ENCODE data around the gene PTPRM. TPM values are rescaled to one million over a fixed set of nuclear protein-coding genes. Genes with fewer than 3 reads are reported as not detected.

The PTPRM gene
- total RNA-seq, 1 experiment from 2014 or later = 1.6 TPM

DNA sequence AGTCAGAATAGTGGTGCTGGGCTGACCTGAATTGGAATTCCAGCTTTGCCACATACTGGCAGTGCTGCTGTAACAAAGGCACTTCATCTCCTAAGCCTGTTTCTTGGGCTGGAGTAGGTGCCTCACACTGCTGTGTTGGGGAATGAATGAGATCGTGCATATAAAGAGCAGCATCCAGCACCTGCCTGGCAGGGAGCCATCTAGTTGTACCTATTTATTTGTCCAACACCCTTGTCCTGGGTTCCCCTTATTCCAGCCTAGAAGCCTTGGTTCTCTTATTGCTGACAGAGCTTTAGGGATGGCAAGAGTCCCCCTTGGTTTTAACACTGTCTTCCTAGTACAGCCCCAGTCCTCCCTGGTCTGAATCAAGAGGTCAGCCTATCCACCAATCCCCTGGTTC, 766.8 kb downstream of the PTPRM start:
- ChIA-PET POLR2A (no interaction called here), CTCF (no interaction called here)
- intact Hi-C loops (cut with micrococcal nuclease; ENCODE audit: unreplicated experiment) (no loop called here), in situ Hi-C loops (cut with HindIII; ENCODE audit: low pct_unique_long_range_greater_than_20kb, low sequenced_read_pairs) (no loop called here)
- peaks cover 2% of the 10 kb centered on the region for H3K27me3 ChIP-seq (ENCODE audit: control insufficient read depth, insufficient read depth, low read length)
- no peak for ATAC-seq
- no peaks in the 10 kb centered on the region for H3K9me3 ChIP-seq (ENCODE audit: control insufficient read depth, insufficient read depth, low read depth, low read length)
- no peak overlapping the region for H3K4me3 ChIP-seq (ENCODE audit: low read depth in 2 of 2, low read length in 2 of 2)
- no peak for DNase-seq (ENCODE audit: low read depth, low spot score)
- no TSS peak for BruUV-seq (replicated peaks)
- no peaks in the 10 kb centered on the region for H3K4me1 ChIP-seq (ENCODE audit: control insufficient read depth, insufficient read depth, low read length)
- TF ChIP-seq, protein P1, sequence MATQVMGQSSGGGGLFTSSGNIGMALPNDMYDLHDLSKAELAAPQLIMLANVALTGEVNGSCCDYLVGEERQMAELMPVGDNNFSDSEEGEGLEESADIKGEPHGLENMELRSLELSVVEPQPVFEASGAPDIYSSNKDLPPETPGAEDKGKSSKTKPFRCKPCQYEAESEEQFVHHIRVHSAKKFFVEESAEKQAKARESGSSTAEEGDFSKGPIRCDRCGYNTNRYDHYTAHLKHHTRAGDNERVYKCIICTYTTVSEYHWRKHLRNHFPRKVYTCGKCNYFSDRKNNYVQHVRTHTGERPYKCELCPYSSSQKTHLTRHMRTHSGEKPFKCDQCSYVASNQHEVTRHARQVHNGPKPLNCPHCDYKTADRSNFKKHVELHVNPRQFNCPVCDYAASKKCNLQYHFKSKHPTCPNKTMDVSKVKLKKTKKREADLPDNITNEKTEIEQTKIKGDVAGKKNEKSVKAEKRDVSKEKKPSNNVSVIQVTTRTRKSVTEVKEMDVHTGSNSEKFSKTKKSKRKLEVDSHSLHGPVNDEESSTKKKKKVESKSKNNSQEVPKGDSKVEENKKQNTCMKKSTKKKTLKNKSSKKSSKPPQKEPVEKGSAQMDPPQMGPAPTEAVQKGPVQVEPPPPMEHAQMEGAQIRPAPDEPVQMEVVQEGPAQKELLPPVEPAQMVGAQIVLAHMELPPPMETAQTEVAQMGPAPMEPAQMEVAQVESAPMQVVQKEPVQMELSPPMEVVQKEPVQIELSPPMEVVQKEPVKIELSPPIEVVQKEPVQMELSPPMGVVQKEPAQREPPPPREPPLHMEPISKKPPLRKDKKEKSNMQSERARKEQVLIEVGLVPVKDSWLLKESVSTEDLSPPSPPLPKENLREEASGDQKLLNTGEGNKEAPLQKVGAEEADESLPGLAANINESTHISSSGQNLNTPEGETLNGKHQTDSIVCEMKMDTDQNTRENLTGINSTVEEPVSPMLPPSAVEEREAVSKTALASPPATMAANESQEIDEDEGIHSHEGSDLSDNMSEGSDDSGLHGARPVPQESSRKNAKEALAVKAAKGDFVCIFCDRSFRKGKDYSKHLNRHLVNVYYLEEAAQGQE (IDR thresholded peaks at IDR 0.05; ENCODE audit: insufficient read depth in 1 of 2, low read depth in 2 of 2, low read length in 1 of 2) = no peak
- TF ChIP-seq, protein P2, sequence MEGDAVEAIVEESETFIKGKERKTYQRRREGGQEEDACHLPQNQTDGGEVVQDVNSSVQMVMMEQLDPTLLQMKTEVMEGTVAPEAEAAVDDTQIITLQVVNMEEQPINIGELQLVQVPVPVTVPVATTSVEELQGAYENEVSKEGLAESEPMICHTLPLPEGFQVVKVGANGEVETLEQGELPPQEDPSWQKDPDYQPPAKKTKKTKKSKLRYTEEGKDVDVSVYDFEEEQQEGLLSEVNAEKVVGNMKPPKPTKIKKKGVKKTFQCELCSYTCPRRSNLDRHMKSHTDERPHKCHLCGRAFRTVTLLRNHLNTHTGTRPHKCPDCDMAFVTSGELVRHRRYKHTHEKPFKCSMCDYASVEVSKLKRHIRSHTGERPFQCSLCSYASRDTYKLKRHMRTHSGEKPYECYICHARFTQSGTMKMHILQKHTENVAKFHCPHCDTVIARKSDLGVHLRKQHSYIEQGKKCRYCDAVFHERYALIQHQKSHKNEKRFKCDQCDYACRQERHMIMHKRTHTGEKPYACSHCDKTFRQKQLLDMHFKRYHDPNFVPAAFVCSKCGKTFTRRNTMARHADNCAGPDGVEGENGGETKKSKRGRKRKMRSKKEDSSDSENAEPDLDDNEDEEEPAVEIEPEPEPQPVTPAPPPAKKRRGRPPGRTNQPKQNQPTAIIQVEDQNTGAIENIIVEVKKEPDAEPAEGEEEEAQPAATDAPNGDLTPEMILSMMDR (IDR thresholded peaks at IDR 0.05) = no peak
- no peak for TF ChIP-seq TCF7L2 (IDR thresholded peaks at IDR 0.05; ENCODE audit: low read depth, low read length)
- H3K36me3 ChIP-seq (ENCODE audit: control insufficient read depth, insufficient read depth, low read length) = no peaks in the 10 kb centered on the region
- H3K27ac ChIP-seq (ENCODE audit: low read length) = no peak overlapping the region

DNA sequence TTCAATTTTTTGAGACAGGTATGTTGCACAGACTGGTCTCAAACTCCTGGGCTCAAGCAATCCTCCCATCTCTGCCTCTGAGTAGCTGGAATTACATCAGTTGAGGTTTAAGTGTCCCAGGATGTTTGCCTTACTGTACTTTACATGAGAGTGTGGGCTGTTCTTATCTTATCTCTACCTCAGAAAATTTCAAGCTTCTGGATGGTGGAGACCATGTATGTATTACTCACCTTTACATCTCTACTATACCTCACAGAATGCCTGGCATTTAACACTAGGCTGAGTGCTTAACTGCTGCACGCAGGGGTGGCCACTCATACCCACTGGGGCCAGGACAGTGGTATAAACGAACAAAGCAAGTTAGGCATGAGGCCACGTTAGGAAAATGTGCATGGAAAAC, 770.1 kb downstream of the PTPRM start:
- ChIA-PET POLR2A (no interaction called here), CTCF (no interaction called here)
- ATAC-seq = no peak
- in situ Hi-C loops (cut with HindIII; ENCODE audit: low pct_unique_long_range_greater_than_20kb, low sequenced_read_pairs) = no loop called here
- intact Hi-C loops (cut with micrococcal nuclease; ENCODE audit: unreplicated experiment) = no loop called here
- Histone ChIP-seq H3K27me3 (ENCODE audit: control insufficient read depth, insufficient read depth, low read length) (peaks cover under 1% of the 10 kb centered on the region), H3K36me3 (ENCODE audit: control insufficient read depth, insufficient read depth, low read length) (no peaks in the 10 kb centered on the region), H3K9me3 (ENCODE audit: control insufficient read depth, insufficient read depth, low read depth, low read length) (no peaks in the 10 kb centered on the region), H3K4me3 (ENCODE audit: low read depth in 2 of 2, low read length in 2 of 2) (no peak overlapping the region), H3K4me1 (ENCODE audit: control insufficient read depth, insufficient read depth, low read length) (no peaks in the 10 kb centered on the region), H3K27ac (ENCODE audit: low read length) (no peak overlapping the region)
- TF ChIP-seq POLR2AphosphoS5 (IDR thresholded peaks at IDR 0.05; ENCODE audit: low read depth, low read length) = no peak
- TF ChIP-seq, protein P2 (IDR thresholded peaks at IDR 0.05) = no peak
- DNase-seq (ENCODE audit: low read depth, low spot score) = no peak
- no TSS peak for BruUV-seq (replicated peaks)

DNA sequence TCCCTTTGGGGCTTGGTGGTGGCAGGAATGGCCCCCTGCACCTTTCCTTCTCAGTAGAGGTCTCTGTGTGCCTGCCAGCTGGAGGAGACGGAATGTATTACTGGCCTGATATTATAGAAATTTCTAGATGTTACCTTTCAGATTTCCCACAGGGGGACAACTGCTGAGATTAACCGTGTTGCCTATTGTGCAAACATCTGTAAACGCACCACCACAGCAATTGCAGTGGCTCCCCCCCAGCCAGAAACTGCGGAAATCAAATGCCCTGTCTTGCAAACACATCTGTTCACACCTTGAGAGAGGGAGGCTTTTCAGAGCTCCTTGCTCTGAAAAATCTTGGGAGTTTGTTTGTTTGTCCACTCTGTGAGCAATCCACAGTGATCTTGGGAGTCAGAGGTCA, 772.1 kb downstream of the PTPRM start:
- no TSS peak for BruUV-seq (replicated peaks)
- intact Hi-C loops (cut with micrococcal nuclease; ENCODE audit: unreplicated experiment) = no loop called here
- no peak for DNase-seq (ENCODE audit: low read depth, low spot score)

More for the DNA sequence above, 772.1 kb downstream of the PTPRM start:
- Histone ChIP-seq H3K36me3 (ENCODE audit: control insufficient read depth, insufficient read depth, low read length) (no peaks in the 10 kb centered on the region), H3K27me3 (ENCODE audit: control insufficient read depth, insufficient read depth, low read length) (no peaks in the 10 kb centered on the region), H3K4me3 (ENCODE audit: low read depth in 2 of 2, low read length in 2 of 2) (no peak overlapping the region), H3K4me1 (ENCODE audit: control insufficient read depth, insufficient read depth, low read length) (no peaks in the 10 kb centered on the region), H3K27ac (ENCODE audit: low read length) (no peak overlapping the region), H3K9me3 (ENCODE audit: control insufficient read depth, insufficient read depth, low read depth, low read length) (no peaks in the 10 kb centered on the region)
- CTCF ChIA-PET = no interaction called here
- no peak for ATAC-seq
- TF ChIP-seq TCF7L2 (IDR thresholded peaks at IDR 0.05; ENCODE audit: low read depth, low read length) (no peak), SIN3A (IDR thresholded peaks at IDR 0.05; ENCODE audit: borderline replicate concordance, insufficient read depth, low read depth, low read length) (no peak), POLR2AphosphoS5 (IDR thresholded peaks at IDR 0.05; ENCODE audit: low read depth, low read length) (no peak)
- TF ChIP-seq, protein P1 (IDR thresholded peaks at IDR 0.05; ENCODE audit: insufficient read depth in 1 of 2, low read depth in 2 of 2, low read length in 1 of 2) = no peak
- TF ChIP-seq, protein P2 (IDR thresholded peaks at IDR 0.05) = no peak
- POLR2A ChIA-PET = no interaction called here
- in situ Hi-C loops (cut with HindIII; ENCODE audit: low pct_unique_long_range_greater_than_20kb, low sequenced_read_pairs) = no loop called here

All from Panc1 (cell line).